GM19452 (cell line): ENCODE data around the gene LEPR.
A peak's percentile ranks its signal among the peaks of the same experiment; 100 is the strongest.
"Not testable (repeated sequence)": the region's sequence is repeated elsewhere in the genome, so short reads cannot be mapped to it uniquely, and the experiment has no call there.

Source experiments
- ATAC-seq: cut with Tn5 transposase; IDR thresholded peaks from one replicate; pipeline ENCODE4 v1.9.1; 2021; ENCODE audit not compliant: unreplicated experiment

LEPR gene, protein sequence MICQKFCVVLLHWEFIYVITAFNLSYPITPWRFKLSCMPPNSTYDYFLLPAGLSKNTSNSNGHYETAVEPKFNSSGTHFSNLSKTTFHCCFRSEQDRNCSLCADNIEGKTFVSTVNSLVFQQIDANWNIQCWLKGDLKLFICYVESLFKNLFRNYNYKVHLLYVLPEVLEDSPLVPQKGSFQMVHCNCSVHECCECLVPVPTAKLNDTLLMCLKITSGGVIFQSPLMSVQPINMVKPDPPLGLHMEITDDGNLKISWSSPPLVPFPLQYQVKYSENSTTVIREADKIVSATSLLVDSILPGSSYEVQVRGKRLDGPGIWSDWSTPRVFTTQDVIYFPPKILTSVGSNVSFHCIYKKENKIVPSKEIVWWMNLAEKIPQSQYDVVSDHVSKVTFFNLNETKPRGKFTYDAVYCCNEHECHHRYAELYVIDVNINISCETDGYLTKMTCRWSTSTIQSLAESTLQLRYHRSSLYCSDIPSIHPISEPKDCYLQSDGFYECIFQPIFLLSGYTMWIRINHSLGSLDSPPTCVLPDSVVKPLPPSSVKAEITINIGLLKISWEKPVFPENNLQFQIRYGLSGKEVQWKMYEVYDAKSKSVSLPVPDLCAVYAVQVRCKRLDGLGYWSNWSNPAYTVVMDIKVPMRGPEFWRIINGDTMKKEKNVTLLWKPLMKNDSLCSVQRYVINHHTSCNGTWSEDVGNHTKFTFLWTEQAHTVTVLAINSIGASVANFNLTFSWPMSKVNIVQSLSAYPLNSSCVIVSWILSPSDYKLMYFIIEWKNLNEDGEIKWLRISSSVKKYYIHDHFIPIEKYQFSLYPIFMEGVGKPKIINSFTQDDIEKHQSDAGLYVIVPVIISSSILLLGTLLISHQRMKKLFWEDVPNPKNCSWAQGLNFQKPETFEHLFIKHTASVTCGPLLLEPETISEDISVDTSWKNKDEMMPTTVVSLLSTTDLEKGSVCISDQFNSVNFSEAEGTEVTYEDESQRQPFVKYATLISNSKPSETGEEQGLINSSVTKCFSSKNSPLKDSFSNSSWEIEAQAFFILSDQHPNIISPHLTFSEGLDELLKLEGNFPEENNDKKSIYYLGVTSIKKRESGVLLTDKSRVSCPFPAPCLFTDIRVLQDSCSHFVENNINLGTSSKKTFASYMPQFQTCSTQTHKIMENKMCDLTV

DNA sequence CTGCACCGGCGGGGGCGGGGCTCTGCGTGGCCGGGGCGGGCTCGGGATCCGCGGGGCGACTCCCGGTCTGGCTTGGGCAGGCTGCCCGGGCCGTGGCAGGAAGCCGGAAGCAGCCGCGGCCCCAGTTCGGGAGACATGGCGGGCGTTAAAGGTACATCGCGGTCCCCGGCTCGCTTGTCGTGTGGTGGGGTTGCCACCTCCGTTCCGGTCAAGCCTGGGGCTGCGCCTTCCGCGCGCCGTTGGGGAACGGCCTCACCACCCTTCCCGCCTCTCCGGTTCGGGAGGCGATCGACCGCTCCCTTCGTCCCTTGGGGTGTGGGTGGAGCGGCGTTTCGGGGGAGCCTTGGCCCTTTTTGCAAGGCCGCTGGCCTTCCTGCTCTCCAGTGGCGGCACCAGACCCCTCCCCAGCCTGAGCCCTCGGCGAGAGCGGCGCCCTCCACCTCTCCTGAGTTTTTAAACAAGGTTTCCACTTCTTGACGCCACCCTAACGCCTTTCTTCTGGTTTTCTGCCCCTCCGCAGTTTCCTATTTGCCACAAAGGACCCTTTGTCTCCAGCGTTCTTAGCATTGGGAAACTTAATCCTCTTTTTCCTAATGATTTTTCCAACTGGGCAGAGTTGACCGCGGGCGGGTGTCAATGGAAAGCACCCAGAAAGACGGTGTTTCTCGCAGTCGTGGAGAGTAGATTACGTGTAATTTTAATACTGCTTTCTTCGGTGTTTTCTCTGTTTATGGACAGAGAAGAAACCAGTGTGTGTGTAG, at the start of gene LEPR, which contains the start of gene LEPROT:
LEPR (plus strand) TSS at position 79 of the 761 bp plus-strand sequence. CDS start 144,898 bp downstream, outside the sequence.
LEPROT (plus strand) TSS at position 79 of the 761 bp plus-strand sequence; CDS start at position 136, 57 bp downstream.
- peak; percentile 56 for ATAC-seq

DNA sequence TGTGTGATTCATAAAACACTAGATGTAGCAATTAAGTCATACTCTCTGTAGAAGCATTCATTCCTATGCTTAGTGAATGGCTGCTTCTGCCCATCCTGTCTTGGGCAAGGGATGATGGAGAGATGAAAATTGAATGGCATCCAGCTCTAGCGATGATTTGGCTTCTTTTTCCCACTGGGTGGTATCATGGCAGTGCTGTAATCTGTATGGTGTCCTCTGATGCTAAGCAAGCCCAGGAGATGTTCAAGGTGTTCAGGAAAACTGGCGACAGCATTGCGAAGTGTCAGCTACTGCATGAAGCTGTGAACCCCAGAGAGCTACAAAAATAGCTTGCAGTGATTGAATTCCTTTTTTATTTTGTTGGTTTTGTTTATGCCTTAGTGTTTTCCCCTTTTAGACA, 48.9 kb upstream of the LEPR start:
- ATAC-seq = no peak

DNA sequence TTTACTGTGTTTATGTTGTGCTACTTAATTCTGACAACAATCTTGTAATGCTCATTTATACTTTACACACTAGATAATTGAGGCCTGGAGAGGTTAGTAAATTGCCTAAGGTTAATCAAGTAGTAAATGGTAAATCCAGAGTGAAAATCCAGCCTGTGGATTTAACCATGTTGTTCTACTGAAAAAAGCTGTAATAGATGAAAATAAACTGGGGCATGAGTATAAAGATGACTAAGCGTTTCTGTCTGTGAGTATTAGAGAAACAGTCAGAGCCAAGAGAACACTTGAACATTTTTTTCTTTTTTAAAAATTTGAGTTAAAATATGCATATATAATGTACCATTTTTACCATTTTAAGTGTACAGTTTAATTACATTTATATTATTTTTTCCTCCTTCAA, 47.9 kb upstream of the LEPR start:
- ATAC-seq = no peak

DNA sequence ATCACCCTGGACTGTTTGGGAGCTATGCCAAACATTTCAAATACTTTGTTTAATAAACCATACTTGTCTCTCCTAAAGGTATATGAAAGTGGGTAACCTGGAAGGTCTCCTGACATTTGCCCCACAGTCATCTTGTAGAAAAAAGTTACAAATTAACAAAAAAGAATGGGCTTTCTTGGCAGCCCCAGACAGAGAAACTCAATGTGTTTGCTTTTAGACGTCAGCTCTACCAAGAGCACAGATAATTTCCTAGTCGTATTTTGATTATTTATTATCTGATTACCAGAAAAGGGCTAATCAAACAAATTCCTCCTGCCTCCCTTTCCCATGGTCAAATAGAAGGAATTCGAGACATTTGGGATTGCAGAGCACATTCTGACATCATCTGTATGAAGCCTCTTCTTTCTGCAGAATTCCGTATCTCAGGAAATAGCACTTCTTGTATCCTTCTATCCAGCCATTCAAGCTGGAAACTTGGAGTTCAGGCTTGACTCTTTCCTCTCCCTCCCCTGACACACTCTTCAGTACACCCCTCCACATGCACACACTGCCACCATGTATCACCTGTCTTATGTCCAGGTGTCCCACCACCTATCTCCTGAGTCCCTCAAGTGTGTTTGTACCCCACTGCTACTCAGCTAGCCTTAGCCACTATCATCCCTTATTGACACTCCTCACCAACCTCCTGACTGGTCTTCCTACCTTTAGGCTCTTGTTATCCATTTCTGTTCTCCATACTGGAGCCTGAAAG, 42.8 kb upstream of the LEPR start:
- no peak for ATAC-seq

- no peak for ATAC-seq
Observed at GRCh38 chr1:65378247-65378946, 42.1 kb upstream of the LEPR start.

GRCh38 chr1:65384426-65384825, 36.0 kb upstream of the LEPR start:
- ATAC-seq = not testable (repeated sequence)

GRCh38 chr1:65386439-65386838, 34.0 kb upstream of the LEPR start:
- ATAC-seq = no peak

DNA sequence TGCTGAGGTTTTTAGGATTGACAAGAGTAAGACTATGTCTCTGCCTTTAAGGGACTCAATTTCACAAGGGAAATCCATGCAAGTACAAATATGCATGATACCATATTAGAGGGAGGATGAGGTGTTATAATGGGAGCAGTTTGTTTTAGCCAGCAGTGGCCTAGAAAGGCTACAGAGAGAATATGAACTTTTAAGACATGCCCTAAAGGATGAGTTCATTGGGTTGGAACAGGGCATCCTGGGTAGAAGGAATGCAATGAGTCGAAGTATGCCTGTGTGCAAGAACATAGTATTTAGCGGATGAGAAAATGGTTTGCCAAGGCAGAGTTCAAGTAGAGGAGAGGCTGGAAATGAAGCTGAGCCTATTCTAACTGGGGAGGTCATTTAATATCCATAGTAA, 32.6 kb upstream of the LEPR start:
- no peak for ATAC-seq

DNA sequence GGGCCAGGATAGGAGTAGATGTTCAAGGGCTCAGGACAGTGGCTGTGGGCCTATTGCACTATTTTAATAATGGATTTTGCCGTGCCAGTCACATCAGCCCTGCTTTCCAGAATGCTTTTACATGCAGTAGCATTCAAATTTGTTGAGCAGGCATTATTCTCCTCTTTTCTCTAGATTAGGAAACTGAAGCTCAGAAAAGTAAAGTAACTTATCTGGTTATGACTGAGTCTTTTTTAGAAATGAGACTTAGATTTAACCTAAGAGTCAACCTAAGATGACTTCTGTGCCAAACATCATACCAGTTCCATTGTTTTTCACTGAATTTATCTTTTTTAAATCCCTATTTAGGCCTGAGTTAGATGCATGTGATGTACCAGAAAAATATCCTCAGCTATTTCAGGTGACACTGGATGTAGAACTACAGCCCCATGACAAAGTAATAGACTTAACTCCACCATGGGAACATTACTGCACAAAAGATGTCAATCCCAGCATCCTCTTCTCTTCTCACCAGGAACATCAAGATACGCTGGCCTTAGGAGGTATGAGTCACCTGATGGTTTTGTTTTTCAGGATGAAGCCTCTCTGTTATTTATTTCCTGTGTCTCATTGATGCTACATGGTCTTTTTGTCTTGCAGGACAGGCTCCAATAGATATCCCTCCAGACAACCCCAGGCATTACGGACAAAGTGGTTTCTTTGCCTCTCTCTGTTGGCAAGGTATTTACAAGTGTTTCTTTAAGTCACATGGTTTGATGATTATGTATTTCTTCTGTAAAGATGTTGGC, 31.4 kb upstream of the LEPR start:
- ATAC-seq = no peak

DNA sequence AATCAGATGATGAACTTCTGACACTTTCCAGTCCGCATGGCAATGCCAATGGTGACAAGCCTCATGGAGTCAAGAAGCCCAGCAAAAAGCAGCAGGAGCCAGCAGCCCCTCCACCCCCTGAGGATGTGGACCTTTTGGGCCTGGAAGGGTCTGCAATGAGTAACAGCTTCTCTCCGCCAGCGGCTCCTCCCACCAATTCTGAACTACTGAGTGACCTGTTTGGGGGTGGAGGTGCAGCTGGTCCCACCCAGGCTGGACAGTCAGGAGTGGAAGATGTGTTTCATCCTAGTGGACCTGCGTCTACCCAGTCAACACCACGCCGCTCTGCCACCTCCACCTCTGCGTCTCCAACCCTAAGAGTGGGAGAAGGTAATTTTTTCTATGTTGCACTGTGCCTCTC, 28.0 kb upstream of the LEPR start:
- no peak for ATAC-seq

GRCh38 chr1:65393347-65393746, 27.1 kb upstream of the LEPR start:
- peak; percentile 94 for ATAC-seq

DNA sequence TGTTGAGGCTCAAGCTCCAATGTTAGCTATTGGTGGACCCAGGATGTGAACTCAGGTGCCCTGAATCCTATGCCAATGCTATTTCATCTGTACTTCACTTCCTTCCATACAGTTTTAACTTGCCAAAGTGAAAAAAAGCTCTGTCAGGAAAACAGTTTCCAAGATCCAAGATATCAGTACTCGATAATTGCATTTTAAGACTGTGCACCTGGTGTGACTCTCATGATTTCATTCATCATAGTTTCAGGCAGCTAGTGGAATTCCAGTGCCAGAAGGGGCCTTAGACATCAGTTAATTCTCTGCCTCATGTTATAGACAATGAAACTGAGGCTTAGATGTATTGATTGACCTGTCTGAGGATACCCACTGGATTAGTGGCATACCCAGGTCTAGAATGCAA, 26.5 kb upstream of the LEPR start:
- ATAC-seq = no peak

DNA sequence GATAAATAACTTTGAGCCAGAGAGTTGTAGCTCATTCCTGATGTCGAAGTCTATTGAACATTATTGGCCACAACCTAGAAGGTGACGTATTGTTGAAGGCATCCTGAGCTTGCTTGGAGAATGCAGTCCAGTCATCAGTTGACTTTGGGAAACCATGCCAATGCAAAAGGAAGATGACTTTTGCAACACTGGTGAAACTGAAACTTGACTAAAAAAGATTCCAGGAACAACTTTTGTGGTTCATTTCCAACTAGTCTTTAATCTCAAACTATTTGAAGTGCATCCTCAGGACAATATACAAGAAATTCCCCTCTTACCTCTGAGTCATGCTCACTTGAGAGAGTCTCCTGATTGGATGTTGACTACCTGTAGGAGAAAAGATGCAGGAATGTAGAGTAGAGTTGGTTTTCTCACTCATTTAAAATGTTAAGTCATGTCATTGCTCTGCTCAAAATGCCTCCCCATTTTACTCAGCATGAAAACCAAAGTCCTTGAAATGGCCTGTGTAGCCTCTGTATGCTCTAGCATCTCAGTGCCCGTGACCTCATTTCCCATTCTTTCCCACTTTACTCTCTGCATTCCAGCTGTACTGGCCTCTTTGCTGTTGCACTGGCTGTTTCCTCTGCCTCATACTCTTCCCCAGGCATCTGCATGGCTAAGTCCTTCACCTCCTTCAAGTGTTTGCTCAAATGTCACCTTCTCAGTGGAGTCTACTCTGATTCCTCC, 24.4 kb upstream of the LEPR start:
- ATAC-seq = no peak

GRCh38 chr1:65398083-65398482, 22.4 kb upstream of the LEPR start:
- no peak for ATAC-seq

GRCh38 chr1:65399003-65399402, 21.5 kb upstream of the LEPR start:
- ATAC-seq = no peak

DNA sequence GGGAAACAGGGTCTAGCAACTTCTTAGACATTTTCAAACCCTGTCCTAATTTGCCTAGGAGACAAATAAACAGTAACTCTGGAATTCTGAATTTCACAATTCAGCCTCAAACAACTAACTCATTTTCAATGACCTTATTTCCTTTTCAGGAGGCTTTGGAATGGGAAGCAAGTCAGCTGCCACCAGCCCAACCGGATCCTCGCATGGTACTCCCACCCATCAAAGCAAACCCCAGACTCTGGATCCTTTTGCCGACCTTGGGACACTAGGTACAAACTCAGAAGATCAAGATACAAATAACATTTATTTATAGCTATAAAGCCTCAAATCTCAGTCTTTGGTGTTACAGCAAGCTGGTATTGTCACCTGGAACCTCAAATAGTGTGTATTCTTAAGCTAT, 18.9 kb upstream of the LEPR start:
- ATAC-seq = no peak

GRCh38 chr1:65404941-65405340, 15.5 kb upstream of the LEPR start:
- no peak for ATAC-seq

DNA sequence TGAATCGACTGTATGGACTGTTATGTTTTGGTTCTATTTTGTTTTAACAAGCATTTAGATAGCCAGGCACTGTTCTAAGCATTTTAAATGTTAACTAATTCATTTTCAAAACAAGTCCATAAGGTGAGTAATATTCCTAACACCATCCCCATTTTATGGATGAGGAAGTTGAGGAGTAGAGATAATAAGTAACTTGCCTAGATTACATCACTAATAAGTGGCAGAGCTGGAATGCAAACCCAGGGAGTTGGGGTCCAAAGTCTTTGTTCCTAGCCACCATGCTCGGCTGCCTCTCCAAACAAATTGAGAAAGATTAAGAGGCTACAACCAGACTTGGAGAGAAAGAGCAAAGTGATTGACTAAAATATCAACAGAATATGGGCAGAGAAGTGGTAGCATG, 12.6 kb upstream of the LEPR start:
- ATAC-seq = no peak
